GM23248 (cell line): ENCODE results near the gene NTNG1. TPM values are rescaled to one million over a fixed set of nuclear protein-coding genes. Genes with fewer than 3 reads are reported as not detected.

ENCODE experiments used
- DNase-seq: peaks from one replicate; pipeline ENCODE4 v3.0.0-alpha.2; 2015
- H2AFZ ChIP-seq: fragments of 200-600 bp; sonication (generic); 2 replicates; pipeline ENCODE4 v1.6.1; 2016; ENCODE audit warnings: antibody characterized with exemption
- H3F3A ChIP-seq: fragments of 200-600 bp; sonication (generic); 2 replicates; pipeline ENCODE4 v1.6.1; 2016; ENCODE audit warnings: mild to moderate bottlenecking, antibody characterized with exemption, mixed run types; ENCODE audit not compliant: insufficient read depth
- H3K27ac ChIP-seq: fragments of 200-600 bp; sonication (generic); 2 replicates; pipeline ENCODE4 v1.5.1; 2016; ENCODE audit warnings: mild to moderate bottlenecking
- H3K27me3 ChIP-seq: fragments of 200-600 bp; sonication (generic); replicated peaks from 2 replicates; pipeline ENCODE4 v1.6.1; 2016; ENCODE audit warnings: mild to moderate bottlenecking; ENCODE audit not compliant: insufficient read depth
- H3K36me3 ChIP-seq: fragments of 200-600 bp; sonication (generic); 2 replicates; pipeline ENCODE4 v1.6.1; 2016; ENCODE audit warnings: low read depth, mild to moderate bottlenecking
- H3K4me1 ChIP-seq: fragments of 200-600 bp; sonication (generic); 2 replicates; pipeline ENCODE4 v1.6.1; 2016; ENCODE audit warnings: mild to moderate bottlenecking; ENCODE audit not compliant: insufficient read depth
- H3K4me2 ChIP-seq: fragments of 200-600 bp; sonication (generic); one replicate; pipeline ENCODE4 v1.6.1; 2016; ENCODE audit warnings: mild to moderate bottlenecking; ENCODE audit not compliant: unreplicated experiment
- H3K4me3 ChIP-seq: fragments of 200-600 bp; sonication (generic); 2 replicates; pipeline ENCODE4 v1.5.1; 2016; ENCODE audit warnings: mild to moderate bottlenecking
- H3K79me2 ChIP-seq: fragments of 200-600 bp; sonication (generic); 2 replicates; pipeline ENCODE4 v1.6.1; 2016; ENCODE audit warnings: mild to moderate bottlenecking; ENCODE audit not compliant: insufficient read depth
- H3K9ac ChIP-seq: fragments of 200-600 bp; sonication (generic); 2 replicates; pipeline ENCODE4 v1.6.1; 2016; ENCODE audit warnings: mild to moderate bottlenecking
- H3K9me2 ChIP-seq: fragments of 200-600 bp; sonication (generic); 2 replicates; pipeline ENCODE4 v1.6.1; 2016; ENCODE audit warnings: mixed run types, mild to moderate bottlenecking, moderate library complexity; ENCODE audit not compliant: insufficient read depth
- H3K9me3 ChIP-seq: fragments of 200-600 bp; sonication (generic); one replicate; pipeline ENCODE4 v1.6.1; 2017; ENCODE audit warnings: low read depth
- H4K20me1 ChIP-seq: fragments of 200-600 bp; sonication (generic); 2 replicates; pipeline ENCODE4 v1.6.0; 2016; ENCODE audit not compliant: insufficient read depth
- EZH2 ChIP-seq: fragments of 200-600 bp; sonication (generic); IDR thresholded peaks from 2 replicates; pipeline ENCODE4 v1.6.1; 2018; ENCODE audit warnings: antibody characterized with exemption, mild to moderate bottlenecking; ENCODE audit not compliant: insufficient read depth, poor library complexity, severe bottlenecking
- EZH2phosphoT487 ChIP-seq: fragments of 200-600 bp; sonication (generic); IDR thresholded peaks from 2 replicates; pipeline ENCODE4 v1.6.1; 2018; ENCODE audit warnings: antibody characterized with exemption, moderate library complexity, mild to moderate bottlenecking, low read depth; ENCODE audit not compliant: insufficient read depth
- WGBS, 2 experiments: methylation state at CpG; one replicate each; pipeline ENCODE4 v1.1.6; 2015 to 2017; ENCODE audit warnings: low lambda C conversion rate in 2 of 2, low coverage in 1 of 2; ENCODE audit errors: missing lambda C conversion rate in 2 of 2; 5-methylcytosine and 5-hydroxymethylcytosine counted together
- in situ Hi-C: fragments of 300-500 bp; cut with MboI; formaldehyde crosslinking; loops from 2 replicates; pipeline ENCODE4 v1.15.0; 2020
- polyA plus RNA-seq: library from polyadenylated mRNA; unstranded; fragments of >200 nt; fragmentation: Nextera tagmentation; extraction: Ambion mirVana; gene quantifications from 2 replicates; pipeline ENCODE4 v1.2.1, GENCODE V29; 2016
- total RNA-seq: library from RNA; depleted of rRNA; stranded (reverse); fragments of >200 nt; shearing (Covaris generic); gene quantifications from 2 replicates; pipeline ENCODE4 v1.2.3, GENCODE V29; 2014

Gene NTNG1
- total and polyA plus RNA-seq, 2 experiments from 2014 or later, result 14.4 to 16.0 TPM

- no peak overlapping the region for H3K4me3 ChIP-seq
- no peak for DNase-seq
- H3K9ac ChIP-seq, result no peak overlapping the region
- H3K9me2 ChIP-seq, result no peaks in the 10 kb centered on the region; the same call in 1 of the 2 replicates
- no peaks in the 10 kb centered on the region for H3K27me3 ChIP-seq
- H3K79me2 ChIP-seq, result peaks cover 28% of the 10 kb centered on the region; the same call in 1 of the 2 replicates
- H3K4me2 ChIP-seq, result no peak overlapping the region
- H2AFZ ChIP-seq, result no peak overlapping the region
- H3K9me3 ChIP-seq, result no peaks in the 10 kb centered on the region
- H3K27ac ChIP-seq, result no peak overlapping the region
- in situ Hi-C loops, result no loop called here
- peaks cover 7% of the 10 kb centered on the region; the same call in 1 of the 2 replicates for H3F3A ChIP-seq
- 100% methylated on average over 1 of the region's 1 CpG for WGBS, 2 experiments
- H3K4me1 ChIP-seq, result 0 out of 2 replicates have a peak, but pooled peaks cover 9% of the 10 kb centered on the region
- no peaks in the 10 kb centered on the region for H4K20me1 ChIP-seq
- H3K36me3 ChIP-seq, result no peaks in the 10 kb centered on the region
- TF ChIP-seq EZH2, result no peak
- TF ChIP-seq EZH2phosphoT487, result no peak
Observed at GRCh38 chr1:107225706-107226105, 84.9 kb downstream of the NTNG1 start.

DNA sequence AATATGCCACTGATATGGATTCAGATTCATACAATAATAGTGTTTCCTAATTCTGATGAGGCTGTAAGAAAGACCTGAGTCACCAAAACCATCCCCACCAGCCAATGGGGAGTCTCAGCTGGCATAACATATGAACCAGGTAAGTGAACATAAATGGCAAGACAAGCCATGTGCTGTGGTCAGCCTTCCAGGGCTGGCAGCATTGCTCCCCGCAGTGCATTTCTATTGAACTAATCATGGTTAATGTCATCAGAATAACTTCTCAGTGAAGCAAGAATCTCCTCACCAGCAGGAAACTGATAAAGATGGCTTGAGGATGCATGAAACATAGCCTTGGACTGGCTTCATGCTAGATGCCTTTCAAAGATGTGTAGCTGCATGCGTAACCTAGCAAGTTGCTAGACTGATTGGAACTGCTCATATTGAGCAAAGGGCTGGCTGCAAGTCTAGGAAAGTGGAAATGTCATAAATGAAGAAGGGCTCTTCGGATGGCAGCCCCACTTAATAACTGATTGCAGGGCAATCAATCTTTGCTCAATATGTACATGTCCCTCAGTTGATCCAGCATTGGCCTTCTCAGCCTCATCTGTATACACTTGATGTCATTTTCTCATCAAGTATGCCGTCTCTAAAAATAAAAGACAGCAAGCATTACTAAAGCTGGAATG is 88.0 kb downstream of the NTNG1 start:
- no peaks in the 10 kb centered on the region for H3K9me3 ChIP-seq
- in situ Hi-C loops, result no loop called here
- H2AFZ ChIP-seq, result no peak overlapping the region
- peaks cover 7% of the 10 kb centered on the region; the same call in 1 of the 2 replicates for H3F3A ChIP-seq
- no peak overlapping the region for H3K4me2 ChIP-seq
- H3K27ac ChIP-seq, result no peak overlapping the region
- H3K4me1 ChIP-seq, result 0 out of 2 replicates have a peak, but pooled peaks cover 9% of the 10 kb centered on the region
- TF ChIP-seq EZH2phosphoT487 (no peak), EZH2 (no peak)
- peaks cover 10% of the 10 kb centered on the region; the same call in 1 of the 2 replicates for H3K79me2 ChIP-seq
- H3K27me3 ChIP-seq, result no peaks in the 10 kb centered on the region
- H3K4me3 ChIP-seq, result no peak overlapping the region
- 71 to 72% methylated on average over 4 of the region's 4 CpGs for whole genome bisulfite sequencing, 2 experiments
- H3K9me2 ChIP-seq, result no peaks in the 10 kb centered on the region; the same call in 1 of the 2 replicates
- peak; percentile 70 for DNase-seq
- H4K20me1 ChIP-seq, result no peaks in the 10 kb centered on the region
- no peaks in the 10 kb centered on the region for H3K36me3 ChIP-seq
- no peak overlapping the region for H3K9ac ChIP-seq

DNA sequence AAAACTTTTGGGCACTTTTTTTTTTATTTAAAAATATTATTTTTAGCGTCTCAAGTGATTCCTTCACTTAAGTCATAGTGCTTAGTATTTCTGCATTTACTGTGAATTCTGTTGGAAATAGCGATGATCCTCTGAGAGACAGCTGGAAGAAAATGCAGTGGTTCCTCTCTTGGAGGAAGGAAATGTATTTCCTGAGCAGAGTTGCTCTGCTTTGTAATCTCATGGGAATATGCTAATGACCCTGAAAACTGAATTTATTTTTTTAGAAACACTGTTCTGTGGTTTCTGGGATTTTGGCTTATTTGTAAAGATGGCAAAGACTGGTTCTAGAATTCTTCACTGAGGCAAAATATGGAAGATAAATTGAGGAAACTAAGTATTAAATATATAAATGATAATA is 88.9 kb downstream of the NTNG1 start:
- H3F3A ChIP-seq, result peaks cover 7% of the 10 kb centered on the region; the same call in 1 of the 2 replicates
- no peaks in the 10 kb centered on the region for H3K9me3 ChIP-seq
- no peak overlapping the region for H3K4me3 ChIP-seq
- H3K27me3 ChIP-seq, result no peaks in the 10 kb centered on the region
- 96 to 100% methylated on average over 2 of the region's 2 CpGs for whole genome bisulfite sequencing, 2 experiments
- in situ Hi-C loops, result no loop called here
- H3K9me2 ChIP-seq, result no peaks in the 10 kb centered on the region; the same call in 1 of the 2 replicates
- H3K27ac ChIP-seq, result no peak overlapping the region
- H4K20me1 ChIP-seq, result no peaks in the 10 kb centered on the region
- no peak overlapping the region for H3K9ac ChIP-seq
- peaks cover 10% of the 10 kb centered on the region; the same call in 1 of the 2 replicates for H3K79me2 ChIP-seq
- H3K4me2 ChIP-seq, result no peak overlapping the region
- TF ChIP-seq EZH2 (no peak), EZH2phosphoT487 (no peak)
- 0 out of 2 replicates have a peak, but pooled peaks cover 9% of the 10 kb centered on the region for H3K4me1 ChIP-seq
- H2AFZ ChIP-seq, result no peak overlapping the region
- no peaks in the 10 kb centered on the region for H3K36me3 ChIP-seq
- DNase-seq, result no peak

GRCh38 chr1:107230121-107230520 is 89.3 kb downstream of the NTNG1 start:
- in situ Hi-C loops, result no loop called here
- no peaks in the 10 kb centered on the region for H3K27me3 ChIP-seq
- H3K9me2 ChIP-seq, result no peaks in the 10 kb centered on the region; the same call in 1 of the 2 replicates
- peaks cover 10% of the 10 kb centered on the region; the same call in 1 of the 2 replicates for H3K79me2 ChIP-seq
- 94 to 100% methylated on average over 2 of the region's 2 CpGs for WGBS, 2 experiments
- no peaks in the 10 kb centered on the region for H4K20me1 ChIP-seq
- H3K9ac ChIP-seq, result no peak overlapping the region
- H2AFZ ChIP-seq, result no peak overlapping the region
- no peak for TF ChIP-seq EZH2
- no peak for TF ChIP-seq EZH2phosphoT487
- no peak overlapping the region for H3K4me2 ChIP-seq
- H3K27ac ChIP-seq, result no peak overlapping the region
- no peak for DNase-seq
- no peak overlapping the region for H3K4me3 ChIP-seq
- H3K4me1 ChIP-seq, result 0 out of 2 replicates have a peak, but pooled peaks cover 9% of the 10 kb centered on the region
- peaks cover 7% of the 10 kb centered on the region; the same call in 1 of the 2 replicates for H3F3A ChIP-seq
- H3K9me3 ChIP-seq, result no peaks in the 10 kb centered on the region
- H3K36me3 ChIP-seq, result no peaks in the 10 kb centered on the region
